DOHH2 (cell line): ENCODE results near the gene MARCHF10.

ENCODE experiments used
- CTCF ChIP-seq: fragments of 200-600 bp; sonication (generic); IDR thresholded peaks from one replicate; pipeline ENCODE4 v1.5.1; 2014; ENCODE audit warnings: antibody characterized with exemption, mild to moderate bottlenecking, low read depth, low read length; ENCODE audit not compliant: poor library complexity, severe bottlenecking
- EZH2phosphoT487 ChIP-seq: fragments of 200-600 bp; sonication (generic); IDR thresholded peaks from 2 replicates; pipeline ENCODE4 v1.6.1; 2017; ENCODE audit warnings: borderline replicate concordance, mild to moderate bottlenecking, antibody characterized with exemption, low read length, moderate library complexity, mixed read lengths

- peak; percentile 10 for TF ChIP-seq CTCF
- no peak for TF ChIP-seq EZH2phosphoT487
These were observed 87.8 kb downstream of the MARCHF10 start for GRCh38 chr17:62720126-62720850.
